A673 (cell line): Measurements from ENCODE around the gene ARHGAP30. TPM values are rescaled to one million over a fixed set of nuclear protein-coding genes. Genes with fewer than 3 reads are reported as not detected.

Source experiments
- BruUV-seq: library from RNA; stranded (reverse); fragments of 400-500 nt; replicated peaks from 2 replicates; lab custom pipeline; 2021; lab: Mats Ljungman, UMichigan
- CTCF ChIA-PET: fragments of 300-600 bp; sonication (Branson Sonifier 250); formaldehyde crosslinking; loops from one replicate; lab custom pipeline; 2022; ENCODE audit warnings: antibody characterized with exemption; lab: Charles Lee
- POLR2A ChIA-PET: fragments of 300-600 bp; sonication (Branson Sonifier 250); formaldehyde crosslinking; loops from one replicate; lab custom pipeline; 2022; ENCODE audit warnings: antibody characterized with exemption; ENCODE audit not compliant: low non-redundant PET; lab: Charles Lee
- DNase-seq: peaks from one replicate; pipeline ENCODE4 v3.0.0-alpha.2; 2015; ENCODE audit warnings: low spot score
- H3K27ac ChIP-seq: fragments of 200-600 bp; sonication (generic); 2 replicates; pipeline ENCODE4 v1.5.1; 2016; ENCODE audit warnings: mixed run types, low read depth, mild to moderate bottlenecking, mixed read lengths, antibody characterized with exemption, low read length; ENCODE audit not compliant: poor library complexity, severe bottlenecking
- H3K27me3 ChIP-seq: fragments of 200-600 bp; sonication (generic); replicated peaks from 2 replicates; pipeline ENCODE4 v1.6.1; 2017; ENCODE audit warnings: mixed run types, low read depth, mild to moderate bottlenecking, mixed read lengths, antibody characterized with exemption, low read length; ENCODE audit not compliant: insufficient read depth, poor library complexity
- H3K36me3 ChIP-seq: fragments of 200-600 bp; sonication (generic); 2 replicates; pipeline ENCODE4 v1.6.1; 2016; ENCODE audit warnings: mixed run types, mild to moderate bottlenecking, mixed read lengths, antibody characterized with exemption, low read length; ENCODE audit not compliant: insufficient read depth, poor library complexity, severe bottlenecking
- H3K4me1 ChIP-seq: fragments of 200-600 bp; sonication (generic); 2 replicates; pipeline ENCODE4 v1.6.1; 2017; ENCODE audit warnings: mixed run types, mild to moderate bottlenecking, mixed read lengths, antibody characterized with exemption, low read length; ENCODE audit not compliant: insufficient read depth, poor library complexity, severe bottlenecking
- H3K4me3 ChIP-seq: fragments of 200-600 bp; sonication (generic); 2 replicates; pipeline ENCODE4 v1.5.1; 2016; ENCODE audit warnings: low read depth, mixed run types, mild to moderate bottlenecking, mixed read lengths, low read length; ENCODE audit not compliant: poor library complexity, severe bottlenecking
- H3K9me3 ChIP-seq: fragments of 200-600 bp; sonication (generic); 2 replicates; pipeline ENCODE4 v1.6.1; 2016; ENCODE audit warnings: mixed run types, low read depth, mild to moderate bottlenecking, mixed read lengths, antibody characterized with exemption, low read length; ENCODE audit not compliant: poor library complexity, severe bottlenecking
- CTCF ChIP-seq: fragments of 300-800, 200-600 bp; sonication (generic); conservative IDR thresholded peaks from 2 replicates; pipeline ENCODE4 v1.5.1; 2017; ENCODE audit warnings: low read depth, mild to moderate bottlenecking, antibody characterized with exemption, low read length, moderate library complexity, mixed read lengths
- EZH2 ChIP-seq: fragments of 200-600 bp; sonication (generic); IDR thresholded peaks from 2 replicates; pipeline ENCODE4 v1.6.1; 2017; ENCODE audit warnings: borderline replicate concordance, low read depth, mild to moderate bottlenecking, mixed read lengths, antibody characterized with exemption, low read length; ENCODE audit not compliant: poor library complexity, severe bottlenecking
- intact Hi-C: fragments of 100-400 bp; cut with micrococcal nuclease; formaldehyde crosslinking; loops from one replicate; pipeline ENCODE4 v1.10.0; 2022; ENCODE audit not compliant: unreplicated experiment
- total RNA-seq: library from RNA; stranded (reverse); gene quantifications from 2 replicates; pipeline ENCODE4 v1.2.3, GENCODE V29; 2021

Gene ARHGAP30
- total RNA-seq, 1 experiment from 2014 or later: not detected

- intact Hi-C loops: loop anchor here (2.0 to 5.0 kb wide), 2 partner anchors 46 to 87 kb away; partner anchors contain the start of gene DEDD
- TF ChIP-seq EZH2: no peak
- TF ChIP-seq CTCF: no peak
- CTCF ChIA-PET: interaction anchor here (0.9 to 1.3 kb wide), 2 partner anchors 52 to 92 kb away, joined by 3 to 4 read pairs; partner anchors contain the start of gene KLHDC9
These were observed 23.7 kb downstream of the ARHGAP30 start, which contains the start of gene USF1 for GRCh38 chr1:161045736-161046604. TSS of gene USF1 (minus strand) at chr1:161045977. CDS start at chr1:161043275, 2,702 bp downstream.

DNA sequence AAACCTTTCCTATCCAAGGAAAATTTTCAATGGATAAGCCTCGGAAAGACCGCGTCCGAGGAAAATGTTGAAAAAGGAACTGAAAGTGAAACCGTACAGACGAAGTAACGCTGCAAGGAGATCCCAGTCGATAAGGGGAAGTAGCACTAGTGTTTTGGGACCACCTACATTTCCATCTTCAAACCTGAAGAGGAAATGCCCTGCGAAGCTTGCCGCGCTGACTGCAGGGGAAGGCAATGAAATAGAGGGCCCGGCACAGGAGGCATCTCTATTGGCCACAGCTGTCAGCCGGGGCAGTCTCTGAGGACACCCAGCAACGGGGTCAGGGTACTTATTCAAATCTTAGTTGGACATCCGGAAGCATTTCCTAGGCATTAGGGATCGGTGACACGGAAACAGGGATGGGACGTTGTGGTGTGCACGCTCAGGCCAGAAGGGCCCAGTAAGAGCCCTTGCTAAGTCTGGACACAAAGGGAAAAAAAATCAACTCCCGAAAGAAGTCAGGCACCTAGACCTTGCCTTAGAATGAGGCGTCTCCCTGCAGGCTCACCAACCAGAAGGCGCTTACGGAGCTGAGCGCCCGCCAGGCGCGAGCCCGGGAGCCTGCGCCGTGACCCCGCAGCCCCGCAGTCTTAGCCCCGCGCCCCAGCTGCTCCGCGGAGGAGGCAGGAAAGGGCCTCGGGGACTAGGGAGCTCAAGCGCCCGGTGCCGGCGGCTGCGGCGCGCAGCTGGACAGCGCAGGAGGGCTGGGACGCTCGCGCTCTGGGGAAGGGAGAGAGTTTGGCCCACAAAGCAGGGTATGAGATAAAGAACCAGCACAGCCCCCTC, 24.6 kb downstream of the ARHGAP30 start:
- TSS peak; percentile 85 for BruUV-seq
- DNase-seq: peak; percentile 54
- intact Hi-C loops: loop anchor here (2.0 to 5.0 kb wide), 2 partner anchors 47 to 88 kb away; partner anchors contain the start of gene DEDD
- no peaks in the 10 kb centered on the region for H3K9me3 ChIP-seq
- H3K4me3 ChIP-seq: peak overlapping the region; percentile 70
- H3K27me3 ChIP-seq: no peaks in the 10 kb centered on the region
- ChIA-PET CTCF (interaction anchor here (0.9 to 1.3 kb wide), 2 partner anchors 53 to 92 kb away, joined by 3 to 4 read pairs; partner anchors contain the start of gene KLHDC9), POLR2A (interaction anchor here (0.9 to 1.0 kb wide), 2 partner anchors 40 to 53 kb away, joined by 4 to 6 read pairs; no protein-coding TSS in a partner anchor)
- no peaks in the 10 kb centered on the region for H3K4me1 ChIP-seq
- no peak for TF ChIP-seq EZH2
- TF ChIP-seq CTCF: no peak
- peak overlapping the region; percentile 85 for H3K27ac ChIP-seq
- H3K36me3 ChIP-seq: peaks cover 30% of the 10 kb centered on the region

More at GRCh38 chr1:161045736-161046604, 23.7 kb downstream of the ARHGAP30 start, which contains the start of gene USF1:
- Histone ChIP-seq H3K27ac (peak within 1 kb of the TSS; percentile 85), H3K4me1 (no peaks in the 10 kb centered on the region), H3K36me3 (peaks cover 22% of the 10 kb centered on the region), H3K27me3 (no peaks in the 10 kb centered on the region), H3K4me3 (peak within 1 kb of the TSS; percentile 70), H3K9me3 (no peaks in the 10 kb centered on the region)
- BruUV-seq: TSS peak; percentile 92
- peak; percentile 98 for DNase-seq
- POLR2A ChIA-PET: interaction anchor here (0.7 to 1.0 kb wide), 3 partner anchors 39 to 105 kb away, joined by 4 to 6 read pairs (median 4); no protein-coding TSS in a partner anchor

- Histone ChIP-seq H3K27ac (peak overlapping the region; percentile 85), H3K36me3 (peaks cover 36% of the 10 kb centered on the region), H3K4me1 (no peaks in the 10 kb centered on the region), H3K27me3 (no peaks in the 10 kb centered on the region), H3K4me3 (peak overlapping the region; percentile 70), H3K9me3 (no peaks in the 10 kb centered on the region)
- CTCF ChIA-PET: no interaction called here
- TF ChIP-seq EZH2: no peak
- no peak for TF ChIP-seq CTCF
- intact Hi-C loops: loop anchor here (2.0 kb wide), 1 partner anchor 88 kb away; the partner anchor contains the start of gene DEDD
- POLR2A ChIA-PET: no interaction called here
- DNase-seq: no peak
- no TSS peak for BruUV-seq
These were observed 25.2 kb downstream of the ARHGAP30 start for GRCh38 chr1:161044535-161044907.
